ENCODE measurements around the gene SLC39A6. TPM values are rescaled to one million over a fixed set of nuclear protein-coding genes. Genes with fewer than 3 reads are reported as not detected.

The SLC39A6 gene
- total RNA-seq, 2 donors from 2014 or later: 27.6 to 42.2 TPM

DNA sequence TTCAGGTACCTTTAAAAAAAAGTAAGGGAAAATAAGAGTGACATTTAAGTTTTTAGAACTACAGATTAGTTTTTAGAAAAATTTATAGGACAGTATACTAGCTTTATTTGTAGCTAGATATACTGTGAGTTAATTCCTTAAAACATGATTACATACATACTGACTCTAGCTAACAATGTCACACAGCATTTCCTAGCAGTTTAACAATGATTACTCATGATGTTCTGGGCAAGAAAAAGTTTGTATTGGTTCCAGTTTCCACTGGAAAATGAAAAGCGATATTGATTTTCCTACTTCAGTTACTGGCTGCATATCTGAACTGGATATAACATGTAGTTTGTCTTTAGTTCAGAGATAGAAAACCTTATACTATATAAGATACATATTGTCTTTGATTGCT is 19.4 kb downstream of the SLC39A6 start:
- Histone ChIP-seq H3K27ac (no peak overlapping the region), H3K27me3 (replicated peaks; ENCODE audit: insufficient read depth) (no peaks in the 10 kb centered on the region), H3K4me1 (ENCODE audit: control insufficient read depth in 1 of 2, low read depth in 2 of 2) (no peaks in the 10 kb centered on the region), H3K4me3 (no peak overlapping the region), H3K36me3 (peaks cover 21% of the 10 kb centered on the region), H3K9me3 (no peaks in the 10 kb centered on the region)
- TF ChIP-seq, protein P1, sequence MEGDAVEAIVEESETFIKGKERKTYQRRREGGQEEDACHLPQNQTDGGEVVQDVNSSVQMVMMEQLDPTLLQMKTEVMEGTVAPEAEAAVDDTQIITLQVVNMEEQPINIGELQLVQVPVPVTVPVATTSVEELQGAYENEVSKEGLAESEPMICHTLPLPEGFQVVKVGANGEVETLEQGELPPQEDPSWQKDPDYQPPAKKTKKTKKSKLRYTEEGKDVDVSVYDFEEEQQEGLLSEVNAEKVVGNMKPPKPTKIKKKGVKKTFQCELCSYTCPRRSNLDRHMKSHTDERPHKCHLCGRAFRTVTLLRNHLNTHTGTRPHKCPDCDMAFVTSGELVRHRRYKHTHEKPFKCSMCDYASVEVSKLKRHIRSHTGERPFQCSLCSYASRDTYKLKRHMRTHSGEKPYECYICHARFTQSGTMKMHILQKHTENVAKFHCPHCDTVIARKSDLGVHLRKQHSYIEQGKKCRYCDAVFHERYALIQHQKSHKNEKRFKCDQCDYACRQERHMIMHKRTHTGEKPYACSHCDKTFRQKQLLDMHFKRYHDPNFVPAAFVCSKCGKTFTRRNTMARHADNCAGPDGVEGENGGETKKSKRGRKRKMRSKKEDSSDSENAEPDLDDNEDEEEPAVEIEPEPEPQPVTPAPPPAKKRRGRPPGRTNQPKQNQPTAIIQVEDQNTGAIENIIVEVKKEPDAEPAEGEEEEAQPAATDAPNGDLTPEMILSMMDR (IDR thresholded peaks at IDR 0.05): no peak
- DNase-seq (ENCODE audit: low spot score) (no peak), ATAC-seq (ENCODE audit: insufficient number of reproducible peaks, low FRiP score, low read depth) (no peak)

- ATAC-seq (ENCODE audit: insufficient number of reproducible peaks, low FRiP score, low read depth) (no peak), DNase-seq (ENCODE audit: low spot score) (no peak)
- Histone ChIP-seq H3K9me3 (no peaks in the 10 kb centered on the region), H3K27me3 (replicated peaks; ENCODE audit: insufficient read depth) (no peaks in the 10 kb centered on the region), H3K4me1 (ENCODE audit: control insufficient read depth in 1 of 2, low read depth in 2 of 2) (no peaks in the 10 kb centered on the region), H3K27ac (no peak overlapping the region), H3K36me3 (peaks cover 17% of the 10 kb centered on the region), H3K4me3 (no peak overlapping the region)
- TF ChIP-seq, protein P1 (IDR thresholded peaks at IDR 0.05): no peak
Observed at GRCh38 chr18:36108601-36109000, 20.5 kb downstream of the SLC39A6 start.

- H3K4me3 ChIP-seq: no peak overlapping the region
- no peak overlapping the region for H3K27ac ChIP-seq
- H3K27me3 ChIP-seq (replicated peaks; ENCODE audit: insufficient read depth): no peaks in the 10 kb centered on the region
- DNase-seq (ENCODE audit: low spot score): no peak
- peaks cover 14% of the 10 kb centered on the region for H3K36me3 ChIP-seq
- ATAC-seq (ENCODE audit: insufficient number of reproducible peaks, low FRiP score, low read depth): no peak
- no peaks in the 10 kb centered on the region for H3K4me1 ChIP-seq (ENCODE audit: control insufficient read depth in 1 of 2, low read depth in 2 of 2)
- H3K9me3 ChIP-seq: no peaks in the 10 kb centered on the region
- TF ChIP-seq, protein P1 (IDR thresholded peaks at IDR 0.05): no peak
Observed at GRCh38 chr18:36108196-36108595, 20.9 kb downstream of the SLC39A6 start.

DNA sequence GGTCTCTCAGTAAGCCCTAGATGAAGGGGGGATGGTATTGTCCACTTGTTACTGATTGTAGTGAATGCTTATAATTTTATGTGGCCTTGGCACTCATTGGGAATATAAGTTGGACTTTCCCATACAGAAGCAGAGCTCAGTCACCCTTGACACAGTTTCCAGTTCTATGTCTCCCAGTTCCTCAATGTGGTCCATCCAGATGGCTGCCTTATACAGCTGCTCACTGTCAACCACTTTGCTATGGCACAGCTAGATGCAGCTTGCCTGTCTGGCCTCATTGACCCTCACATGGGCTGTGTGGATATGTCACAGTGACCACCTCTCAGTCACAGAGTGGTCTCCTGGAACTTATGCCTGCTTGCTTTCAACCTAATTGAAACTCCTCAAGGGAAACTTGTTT is 21.7 kb downstream of the SLC39A6 start:
- no peaks in the 10 kb centered on the region for H3K9me3 ChIP-seq
- H3K27ac ChIP-seq: no peak overlapping the region
- peaks cover 9% of the 10 kb centered on the region for H3K36me3 ChIP-seq
- no peak for DNase-seq (ENCODE audit: low spot score)
- H3K4me3 ChIP-seq: no peak overlapping the region
- H3K27me3 ChIP-seq (replicated peaks; ENCODE audit: insufficient read depth): no peaks in the 10 kb centered on the region
- H3K4me1 ChIP-seq (ENCODE audit: control insufficient read depth in 1 of 2, low read depth in 2 of 2): no peaks in the 10 kb centered on the region
- ATAC-seq (ENCODE audit: insufficient number of reproducible peaks, low FRiP score, low read depth): no peak
- TF ChIP-seq, protein P1 (IDR thresholded peaks at IDR 0.05): no peak

GRCh38 chr18:36104749-36105148 is 24.4 kb downstream of the SLC39A6 start:
- ATAC-seq (ENCODE audit: insufficient number of reproducible peaks, low FRiP score, low read depth) (no peak), DNase-seq (ENCODE audit: low spot score) (no peak)
- TF ChIP-seq, protein P1 (IDR thresholded peaks at IDR 0.05): no peak
- Histone ChIP-seq H3K4me1 (ENCODE audit: control insufficient read depth in 1 of 2, low read depth in 2 of 2) (no peaks in the 10 kb centered on the region), H3K27me3 (replicated peaks; ENCODE audit: insufficient read depth) (no peaks in the 10 kb centered on the region), H3K27ac (no peak overlapping the region), H3K9me3 (no peaks in the 10 kb centered on the region), H3K36me3 (no peaks in the 10 kb centered on the region), H3K4me3 (no peak overlapping the region)

Measured in thoracic aorta (tissue), 2 donors.